ENCODE measurements around the gene TBC1D21.

Gene TBC1D21

GRCh38 chr15:73909651-73910050 lies 36.3 kb downstream of the TBC1D21 start:
- no peak for DNase-seq

DNA sequence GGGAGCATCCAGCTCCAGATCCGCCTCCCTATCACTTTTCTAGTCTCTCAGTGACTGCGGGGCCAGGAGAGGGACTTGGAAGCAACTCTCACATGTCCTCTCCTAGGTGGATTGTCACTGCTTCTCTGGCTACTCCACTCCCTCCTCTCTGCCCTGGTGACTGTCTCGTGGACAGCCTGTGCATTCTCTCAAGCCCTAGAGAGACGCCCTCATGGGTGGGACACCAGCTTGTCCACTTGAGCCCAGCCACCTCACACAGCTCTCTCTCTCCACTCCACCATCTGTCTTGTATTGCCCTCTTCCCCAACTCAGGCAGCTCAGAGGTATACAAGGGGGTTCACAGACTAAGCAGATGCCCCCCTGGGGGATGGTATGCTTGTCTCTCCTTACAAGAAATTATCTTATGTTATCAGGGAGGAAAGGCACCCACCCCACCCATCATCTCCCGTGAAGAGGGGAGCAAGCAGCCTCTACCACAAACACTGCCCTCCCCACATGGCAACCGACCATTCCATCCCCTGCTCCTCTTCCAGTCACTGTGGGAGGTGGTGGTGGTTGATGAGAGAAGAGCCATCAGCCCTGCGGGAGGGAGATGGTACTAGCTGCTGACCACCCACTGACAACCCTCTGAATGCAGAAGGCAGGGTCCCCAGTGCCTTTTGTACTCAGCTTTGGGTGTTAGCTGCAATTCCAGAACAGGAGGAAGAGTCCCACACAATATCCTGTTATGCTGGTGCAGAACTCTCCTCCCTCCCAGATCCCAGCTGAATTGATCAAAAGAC lies 37.3 kb downstream of the TBC1D21 start:
- DNase-seq: no peak

DNA sequence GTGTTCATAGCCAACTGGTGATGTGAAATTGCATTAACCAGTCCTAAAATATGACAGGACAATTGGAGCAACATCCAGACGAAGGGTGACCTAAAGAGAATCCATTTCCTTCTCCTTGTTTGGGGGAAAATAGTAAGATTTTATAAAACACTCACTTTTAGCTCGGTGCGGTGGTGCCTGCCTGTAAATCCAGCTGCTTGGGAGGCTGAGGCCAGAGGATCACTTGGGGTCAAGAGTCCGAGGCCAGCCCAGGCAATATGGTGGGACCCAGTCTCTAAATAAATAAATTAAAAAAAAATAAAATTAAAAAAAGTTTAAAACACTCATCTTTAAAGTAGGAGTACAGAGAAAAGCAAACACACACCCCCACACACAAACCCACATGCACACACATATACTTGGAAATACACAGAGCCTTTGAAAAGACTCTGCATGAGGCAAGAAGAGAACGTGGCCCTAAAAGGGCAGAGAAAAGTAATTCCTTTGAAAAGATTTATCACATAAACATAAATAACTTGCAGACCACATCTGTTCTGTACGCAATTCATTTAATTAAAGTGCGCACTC lies 38.7 kb downstream of the TBC1D21 start:
- no peak for DNase-seq

GRCh38 chr15:73914145-73914544 lies 40.8 kb downstream of the TBC1D21 start:
- DNase-seq: no peak

DNA sequence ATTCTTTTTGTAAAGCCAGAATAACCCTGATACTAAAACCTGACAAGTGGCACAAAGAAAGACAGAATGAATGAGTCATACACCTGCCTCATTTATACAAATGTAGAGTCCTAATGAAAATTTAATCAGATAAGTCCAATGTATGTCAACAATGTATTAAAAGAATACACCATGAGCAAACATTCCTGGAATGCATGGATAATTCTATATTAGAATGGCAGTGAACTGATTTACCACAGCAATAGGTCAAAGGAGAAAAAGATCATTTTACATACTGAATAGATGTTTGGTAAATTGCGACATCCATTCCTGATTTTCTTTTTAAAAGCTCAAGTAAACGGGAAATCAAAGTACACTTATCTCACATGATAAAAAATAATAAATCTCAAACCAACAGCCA lies 41.7 kb downstream of the TBC1D21 start:
- no peak for DNase-seq

DNA sequence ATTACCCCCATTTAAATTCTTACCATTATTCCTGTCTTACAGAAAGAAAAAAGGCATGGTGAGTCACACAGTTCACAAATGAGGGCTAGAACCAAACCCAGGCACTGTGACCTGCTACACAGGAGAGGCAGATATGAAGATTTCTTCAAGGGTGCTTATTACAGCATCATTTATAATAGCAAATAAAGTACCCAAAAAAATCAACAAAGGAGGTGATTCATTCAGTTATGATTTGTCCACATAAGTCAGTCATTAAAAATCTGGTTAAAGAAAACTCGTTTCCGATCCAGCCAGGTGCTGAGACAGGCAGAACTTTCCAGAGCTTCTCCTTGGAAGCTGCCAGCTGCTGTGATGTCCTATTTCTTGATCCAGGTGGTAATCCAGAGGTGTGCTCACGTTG lies 45.4 kb downstream of the TBC1D21 start:
- DNase-seq: no peak

- DNase-seq: no peak
Measured at GRCh38 chr15:73919706-73920105, 46.3 kb downstream of the TBC1D21 start.

DNA sequence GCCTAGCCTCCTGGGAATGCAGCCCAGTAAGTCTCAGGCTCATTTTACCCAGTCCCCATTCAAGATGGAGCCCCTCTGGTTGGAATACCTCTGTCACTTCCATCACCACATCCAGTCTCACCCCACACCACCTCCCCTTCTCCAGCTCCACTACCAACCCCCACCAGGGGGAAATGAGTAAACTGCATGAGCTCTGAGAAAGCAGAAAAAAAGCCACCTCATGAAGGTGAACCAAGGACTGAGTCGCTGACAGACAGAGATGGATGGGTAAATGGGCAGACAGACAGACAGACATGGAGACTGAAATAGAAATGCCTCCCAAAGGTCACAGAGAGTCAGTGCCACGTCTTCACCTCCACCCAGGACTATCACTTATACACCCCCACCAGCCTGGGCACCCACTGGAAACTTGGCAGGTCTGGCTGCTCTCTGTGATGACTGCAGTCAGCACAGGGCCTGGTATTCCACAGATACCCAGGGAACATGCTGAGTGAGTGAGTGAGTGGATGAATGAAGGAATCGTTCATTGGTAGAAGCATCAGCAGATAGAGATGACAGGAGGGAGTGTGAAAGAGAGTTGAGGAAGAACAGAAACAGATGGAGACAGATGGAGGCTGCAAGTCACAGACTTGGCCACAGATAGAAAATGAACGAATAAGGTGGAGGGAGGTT lies 48.0 kb downstream of the TBC1D21 start:
- DNase-seq: no peak

DNA sequence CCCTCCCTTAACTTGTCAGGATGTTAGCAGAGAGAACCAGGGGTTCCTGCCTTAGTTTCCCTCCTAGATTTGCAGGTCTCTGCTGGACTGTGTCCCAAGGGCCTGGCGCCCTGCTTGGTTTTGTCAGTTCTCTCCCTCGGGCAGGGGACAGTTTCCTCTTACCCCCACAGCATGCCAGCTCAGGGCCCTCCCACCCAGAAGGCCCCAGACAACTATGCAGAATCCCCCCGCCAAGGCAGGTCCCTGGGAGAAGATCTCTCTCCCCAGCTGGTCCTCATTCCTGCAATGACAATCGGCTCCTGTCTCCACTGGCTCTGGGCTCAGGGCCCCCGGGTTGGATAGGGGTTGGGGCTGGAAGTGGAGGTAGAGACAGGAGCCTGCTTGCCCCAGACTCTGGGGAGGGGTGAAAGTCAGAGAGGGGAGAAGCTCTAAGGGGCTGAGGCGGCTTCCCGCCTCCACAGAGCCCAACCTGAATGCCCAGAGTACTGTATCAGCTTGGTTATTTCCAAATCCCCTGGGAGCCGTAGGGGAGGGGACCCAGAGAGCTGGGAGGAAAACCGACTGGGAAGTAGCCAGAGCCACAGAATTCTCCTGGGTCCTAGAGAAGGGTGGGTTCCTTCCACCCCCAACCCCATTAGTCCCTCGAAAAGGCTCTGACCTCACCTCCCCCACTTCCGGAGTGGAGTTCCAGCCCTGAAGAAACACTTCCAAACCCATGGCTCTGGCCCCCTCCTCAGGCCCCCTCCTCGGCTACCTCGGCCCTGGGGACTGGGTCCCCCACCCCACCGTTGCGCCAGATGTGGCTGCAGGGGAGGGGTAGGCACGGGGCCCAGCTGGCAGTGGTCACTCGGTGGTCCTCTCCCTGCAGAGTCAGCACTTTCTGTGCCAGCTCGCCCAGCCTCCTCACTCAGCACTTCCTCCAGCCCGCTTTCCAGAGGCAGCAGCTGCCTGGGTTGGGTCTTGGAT lies 49.1 kb downstream of the TBC1D21 start:
- DNase-seq: no peak

DNA sequence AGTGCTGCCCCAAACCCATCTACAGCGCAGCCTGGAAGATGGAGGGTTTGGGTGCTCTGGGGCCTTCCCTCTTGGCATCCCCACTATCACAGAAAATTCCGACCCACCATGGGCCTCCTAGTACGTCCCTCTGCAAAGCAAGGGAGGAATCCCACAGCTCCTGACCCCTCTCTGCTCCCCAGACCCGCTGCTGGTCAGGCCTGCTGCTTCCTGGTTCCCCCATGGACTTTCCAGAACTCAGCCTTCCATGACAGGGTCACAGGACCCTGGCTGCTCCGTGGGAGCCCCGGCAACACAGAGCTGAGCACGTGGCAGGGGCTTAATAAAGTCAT lies 49.8 kb downstream of the TBC1D21 start:
- DNase-seq: no peak

- no peak for DNase-seq
Measured at GRCh38 chr15:73923488-73924164, 50.3 kb downstream of the TBC1D21 start.

DNA sequence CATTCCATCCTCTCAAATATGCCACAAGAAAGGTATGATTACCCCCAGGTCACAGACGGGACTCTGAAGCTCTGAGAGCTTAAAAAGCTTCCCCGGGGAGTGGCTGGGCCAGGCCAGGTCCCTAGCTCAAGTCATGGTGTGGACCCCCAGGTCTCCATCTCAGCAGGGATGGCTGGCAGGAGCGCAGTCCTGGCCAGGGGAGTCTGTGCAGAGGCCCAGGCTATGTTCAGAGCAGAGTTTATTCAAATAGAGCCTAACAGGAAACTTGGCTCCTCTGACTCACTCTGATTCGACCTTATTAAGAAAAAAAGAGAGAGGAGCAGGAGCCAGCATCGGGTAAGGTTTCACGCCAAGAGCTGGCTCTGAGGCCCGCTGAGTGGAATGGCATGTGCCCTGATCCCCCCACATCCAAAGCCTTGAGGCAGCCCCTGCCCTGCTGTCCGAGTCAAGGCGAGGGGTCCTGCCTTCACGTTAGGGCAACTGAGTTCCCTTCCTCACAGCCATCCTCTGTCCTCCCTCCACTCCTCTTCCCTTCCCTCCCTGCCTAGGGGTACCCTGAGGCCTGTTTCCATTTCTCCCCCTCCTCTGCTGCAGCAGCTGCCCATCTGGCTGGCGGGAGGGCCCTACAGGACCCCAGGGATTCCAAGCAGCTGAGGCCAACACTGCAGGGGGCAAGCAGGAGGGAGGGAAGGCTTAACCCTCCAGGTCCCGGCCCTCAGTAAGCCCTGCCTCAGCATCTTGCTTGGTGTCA lies 51.0 kb downstream of the TBC1D21 start:
- DNase-seq: peak in 1 of 2 donors; percentile 34

GRCh38 chr15:73925848-73926218 lies 52.5 kb downstream of the TBC1D21 start:
- DNase-seq: no peak

- DNase-seq: no peak
Measured at GRCh38 chr15:73926219-73927002, 53.0 kb downstream of the TBC1D21 start, which contains the start of gene LOXL1. Gene LOXL1, plus strand, starts transcription at chr15:73926462. Its CDS starts 322 bp downstream, at chr15:73926784.

DNA sequence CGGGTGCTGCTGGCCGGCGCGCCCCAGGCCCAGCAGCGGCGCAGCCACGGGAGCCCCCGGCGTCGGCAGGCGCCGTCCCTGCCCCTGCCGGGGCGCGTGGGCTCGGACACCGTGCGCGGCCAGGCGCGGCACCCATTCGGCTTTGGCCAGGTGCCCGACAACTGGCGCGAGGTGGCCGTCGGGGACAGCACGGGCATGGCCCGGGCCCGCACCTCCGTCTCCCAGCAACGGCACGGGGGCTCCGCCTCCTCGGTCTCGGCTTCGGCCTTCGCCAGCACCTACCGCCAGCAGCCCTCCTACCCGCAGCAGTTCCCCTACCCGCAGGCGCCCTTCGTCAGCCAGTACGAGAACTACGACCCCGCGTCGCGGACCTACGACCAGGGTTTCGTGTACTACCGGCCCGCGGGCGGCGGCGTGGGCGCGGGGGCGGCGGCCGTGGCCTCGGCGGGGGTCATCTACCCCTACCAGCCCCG lies 53.7 kb downstream of the TBC1D21 start:
- peak in 1 of 2 donors; percentile 33 for DNase-seq

DNA sequence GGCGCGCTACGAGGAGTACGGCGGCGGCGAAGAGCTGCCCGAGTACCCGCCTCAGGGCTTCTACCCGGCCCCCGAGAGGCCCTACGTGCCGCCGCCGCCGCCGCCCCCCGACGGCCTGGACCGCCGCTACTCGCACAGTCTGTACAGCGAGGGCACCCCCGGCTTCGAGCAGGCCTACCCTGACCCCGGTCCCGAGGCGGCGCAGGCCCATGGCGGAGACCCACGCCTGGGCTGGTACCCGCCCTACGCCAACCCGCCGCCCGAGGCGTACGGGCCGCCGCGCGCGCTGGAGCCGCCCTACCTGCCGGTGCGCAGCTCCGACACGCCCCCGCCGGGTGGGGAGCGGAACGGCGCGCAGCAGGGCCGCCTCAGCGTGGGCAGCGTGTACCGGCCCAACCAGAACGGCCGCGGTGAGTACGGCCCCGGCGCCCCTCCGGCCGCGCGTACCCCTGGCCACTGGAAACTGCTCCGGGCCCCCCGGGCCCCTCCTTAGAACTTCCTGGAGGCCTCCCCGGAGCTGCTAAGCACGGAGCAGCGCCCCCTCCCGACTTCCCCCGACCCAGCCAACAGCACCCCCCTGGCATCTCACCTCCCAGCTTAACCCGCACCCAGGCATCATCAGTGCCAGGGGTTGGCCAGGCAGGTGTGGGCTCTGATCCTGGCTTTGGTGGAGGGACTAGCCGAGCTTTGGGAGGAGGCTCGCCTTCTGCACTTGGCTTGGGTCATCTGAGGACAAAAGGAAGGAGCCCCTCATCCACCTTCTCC lies 54.3 kb downstream of the TBC1D21 start:
- peak; percentile 66 to 76 for DNase-seq

GRCh38 chr15:73928241-73928579 lies 54.8 kb downstream of the TBC1D21 start:
- DNase-seq: no peak

DNA sequence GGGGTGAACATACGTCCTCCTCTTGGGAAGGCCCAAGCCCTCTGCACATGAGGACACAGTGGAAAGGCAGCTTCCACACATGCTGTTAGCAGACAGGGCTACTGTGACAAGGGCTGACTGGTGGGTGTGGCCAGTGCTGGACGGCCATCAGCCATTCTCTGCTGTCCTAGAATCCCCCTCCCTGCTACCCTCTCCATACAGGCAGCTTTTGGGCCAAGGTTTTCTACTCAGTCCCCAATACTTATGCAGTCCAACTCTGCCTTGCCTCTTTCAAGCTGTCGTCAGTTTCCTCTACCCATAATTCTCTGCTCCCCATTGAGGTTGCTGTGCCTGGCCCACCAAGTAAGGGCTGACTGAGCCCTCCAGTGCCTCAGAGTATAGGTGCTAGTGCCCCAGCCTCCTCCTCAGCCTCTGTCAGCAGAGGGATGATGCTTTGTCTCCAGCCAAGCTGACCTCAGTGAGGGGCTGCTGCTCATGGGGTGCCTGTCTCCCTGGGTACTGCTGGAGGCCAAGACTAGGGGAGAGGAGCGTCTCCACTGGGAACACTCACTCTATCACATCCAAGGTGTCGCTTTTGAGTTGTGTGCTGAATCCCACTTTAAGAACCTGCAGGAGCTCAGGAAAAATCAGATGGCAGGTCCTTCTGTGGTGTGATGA lies 55.7 kb downstream of the TBC1D21 start:
- no peak for DNase-seq

- DNase-seq: no peak
Measured at GRCh38 chr15:73930371-73930770, 57.0 kb downstream of the TBC1D21 start.

Data from stimulated activated CD4-positive, alpha-beta T cell treated with anti-CD3 and anti-CD28 coated beads, Interleukin-2, amount 100 ng/mL, for 48 hours (primary cell).